ENCODE measurements around the gene ZNF280C. TPM values are rescaled to one million over a fixed set of nuclear protein-coding genes. Genes with fewer than 3 reads are reported as not detected.

The ZNF280C gene
- total and polyA plus RNA-seq, 2 of the 13 experiments (the other 11 are each of a cell fraction or from before 2014, with no cell fraction given), result 3.0 to 3.3 TPM

DNA sequence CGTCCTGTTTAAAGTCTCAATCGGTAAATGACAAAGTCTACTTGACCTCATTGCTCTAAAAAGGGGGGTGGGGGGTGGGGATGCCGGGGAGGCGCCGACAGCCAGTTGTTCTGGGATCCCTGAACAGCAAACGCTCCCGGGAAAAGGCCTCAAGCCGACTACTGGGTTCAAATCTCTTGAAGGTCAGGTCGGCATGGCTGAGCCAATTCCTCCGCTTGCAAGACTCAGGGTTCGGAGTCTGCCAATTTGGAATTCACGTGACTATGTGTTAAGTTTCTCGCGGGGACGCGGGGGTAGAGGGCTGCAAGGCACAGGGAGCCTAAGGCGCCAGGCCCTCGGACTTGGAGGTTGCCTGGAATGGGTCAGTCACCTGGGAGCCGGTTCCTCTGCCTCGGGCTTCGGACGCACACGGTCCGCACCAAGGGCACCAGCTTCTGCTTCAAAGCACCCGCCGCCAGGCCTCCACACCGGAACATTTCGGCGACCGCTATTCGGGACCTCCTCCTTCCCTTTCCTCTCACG lies 103.5 kb downstream of the ZNF280C start (continued):
- TF ChIP-seq, protein P1, sequence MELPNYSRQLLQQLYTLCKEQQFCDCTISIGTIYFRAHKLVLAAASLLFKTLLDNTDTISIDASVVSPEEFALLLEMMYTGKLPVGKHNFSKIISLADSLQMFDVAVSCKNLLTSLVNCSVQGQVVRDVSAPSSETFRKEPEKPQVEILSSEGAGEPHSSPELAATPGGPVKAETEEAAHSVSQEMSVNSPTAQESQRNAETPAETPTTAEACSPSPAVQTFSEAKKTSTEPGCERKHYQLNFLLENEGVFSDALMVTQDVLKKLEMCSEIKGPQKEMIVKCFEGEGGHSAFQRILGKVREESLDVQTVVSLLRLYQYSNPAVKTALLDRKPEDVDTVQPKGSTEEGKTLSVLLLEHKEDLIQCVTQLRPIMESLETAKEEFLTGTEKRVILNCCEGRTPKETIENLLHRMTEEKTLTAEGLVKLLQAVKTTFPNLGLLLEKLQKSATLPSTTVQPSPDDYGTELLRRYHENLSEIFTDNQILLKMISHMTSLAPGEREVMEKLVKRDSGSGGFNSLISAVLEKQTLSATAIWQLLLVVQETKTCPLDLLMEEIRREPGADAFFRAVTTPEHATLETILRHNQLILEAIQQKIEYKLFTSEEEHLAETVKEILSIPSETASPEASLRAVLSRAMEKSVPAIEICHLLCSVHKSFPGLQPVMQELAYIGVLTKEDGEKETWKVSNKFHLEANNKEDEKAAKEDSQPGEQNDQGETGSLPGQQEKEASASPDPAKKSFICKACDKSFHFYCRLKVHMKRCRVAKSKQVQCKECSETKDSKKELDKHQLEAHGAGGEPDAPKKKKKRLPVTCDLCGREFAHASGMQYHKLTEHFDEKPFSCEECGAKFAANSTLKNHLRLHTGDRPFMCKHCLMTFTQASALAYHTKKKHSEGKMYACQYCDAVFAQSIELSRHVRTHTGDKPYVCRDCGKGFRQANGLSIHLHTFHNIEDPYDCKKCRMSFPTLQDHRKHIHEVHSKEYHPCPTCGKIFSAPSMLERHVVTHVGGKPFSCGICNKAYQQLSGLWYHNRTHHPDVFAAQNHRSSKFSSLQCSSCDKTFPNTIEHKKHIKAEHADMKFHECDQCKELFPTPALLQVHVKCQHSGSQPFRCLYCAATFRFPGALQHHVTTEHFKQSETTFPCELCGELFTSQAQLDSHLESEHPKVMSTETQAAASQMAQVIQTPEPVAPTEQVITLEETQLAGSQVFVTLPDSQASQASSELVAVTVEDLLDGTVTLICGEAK (IDR thresholded peaks at IDR 0.05), result no peak
- TF ChIP-seq, protein P1 (CRISPR knock-in tag; IDR thresholded peaks at IDR 0.05), result no peak
- TF ChIP-seq RBAK (CRISPR knock-in tag; IDR thresholded peaks at IDR 0.05) (no peak), BHLHE40 (IDR thresholded peaks at IDR 0.05; ENCODE audit: low read length) (peak; percentile 5; the same call in 1 of the 2 replicates), KDM2A (CRISPR knock-in tag; IDR thresholded peaks at IDR 0.05; ENCODE audit: borderline replicate concordance, low read depth) (no peak), MIER3 (CRISPR knock-in tag; IDR thresholded peaks at IDR 0.05; ENCODE audit: borderline replicate concordance) (no peak), AHDC1 (CRISPR knock-in tag; IDR thresholded peaks at IDR 0.05; ENCODE audit: borderline replicate concordance) (no peak), MAFF (IDR thresholded peaks at IDR 0.05; ENCODE audit: low read depth, low read length) (no peak), NFRKB (IDR thresholded peaks at IDR 0.05) (no peak), KDM5B (CRISPR knock-in tag; IDR thresholded peaks at IDR 0.05; ENCODE audit: borderline replicate concordance) (peak; percentile 22; the same call in 1 of the 2 replicates), KLF16 (CRISPR knock-in tag; IDR thresholded peaks at IDR 0.05) (peak in 1 of 2 experiments; percentile 2; a peak in 1 of 4 replicates), ZNF224 (CRISPR knock-in tag; IDR thresholded peaks at IDR 0.05) (0 out of 2 replicates have a peak, but pooled peaks have one; percentile 51), ZNF776 (CRISPR knock-in tag; IDR thresholded peaks at IDR 0.05) (0 out of 2 replicates have a peak, but pooled peaks have one; percentile 36), STAT5B (CRISPR knock-in tag; IDR thresholded peaks at IDR 0.05) (no peak), ZSCAN12 (CRISPR knock-in tag; IDR thresholded peaks at IDR 0.05) (no peak), ATF1 (CRISPR knock-in tag; IDR thresholded peaks at IDR 0.05) (no peak), LCORL (IDR thresholded peaks at IDR 0.05) (no peak), LCORL (CRISPR knock-in tag; IDR thresholded peaks at IDR 0.05) (peak; percentile 66; the same call in 1 of the 2 replicates)
